Hematopoietic multipotent progenitor cell treated with erythropoietin and hydrocortisone succinate and interleukin-3 and kit ligand, for 6 days (in vitro differentiated cells): ENCODE data around the gene BEST1.
A peak's percentile ranks its signal among the peaks of the same experiment; 100 is the strongest.
"Not testable (repeated sequence)": the region's sequence is repeated elsewhere in the genome, so short reads cannot be mapped to it uniquely, and the experiment has no call there.

Experiments used
- DNase-seq: peaks from one replicate; pipeline ENCODE4 v3.0.0-alpha.2; 2015

Gene BEST1

GRCh38 chr11:61980783-61981541, 30.8 kb downstream of the BEST1 start:
- no peak for DNase-seq

- DNase-seq, result no peak
These were observed 33.3 kb downstream of the BEST1 start for GRCh38 chr11:61983419-61983818.

GRCh38 chr11:61985869-61986268, 35.7 kb downstream of the BEST1 start:
- no peak for DNase-seq

GRCh38 chr11:61994981-61995380, 44.8 kb downstream of the BEST1 start:
- no peak for DNase-seq

- DNase-seq, result no peak
These were observed 46.8 kb downstream of the BEST1 start for GRCh38 chr11:61996933-61997332.

GRCh38 chr11:61999141-61999975, 49.2 kb downstream of the BEST1 start:
- DNase-seq, result no peak

- no peak for DNase-seq
These were observed 50.6 kb downstream of the BEST1 start for GRCh38 chr11:62000539-62001446.

- peak; percentile 53 for DNase-seq
These were observed 51.5 kb downstream of the BEST1 start for GRCh38 chr11:62001450-62002191.

GRCh38 chr11:62002283-62002682, 52.1 kb downstream of the BEST1 start:
- not testable (repeated sequence) for DNase-seq

- DNase-seq, result no peak
These were observed 54.3 kb downstream of the BEST1 start for GRCh38 chr11:62004473-62004872.

- DNase-seq, result no peak
These were observed 58.0 kb downstream of the BEST1 start for GRCh38 chr11:62008193-62008592.

GRCh38 chr11:62010935-62011528, 60.9 kb downstream of the BEST1 start:
- DNase-seq, result no peak

- no peak for DNase-seq
These were observed 61.7 kb downstream of the BEST1 start for GRCh38 chr11:62011881-62012280.

GRCh38 chr11:62012451-62012831, 62.3 kb downstream of the BEST1 start:
- DNase-seq, result no peak

GRCh38 chr11:62012832-62013461, 62.8 kb downstream of the BEST1 start:
- DNase-seq, result peak; percentile 15
